ENCODE measurements around the gene DVL2.
A peak's percentile ranks its signal among the peaks of the same experiment; 100 is the strongest.
"Not testable (repeated sequence)": the region's sequence is repeated elsewhere in the genome, so short reads cannot be mapped to it uniquely, and the experiment has no call there.

The DVL2 gene

DNA sequence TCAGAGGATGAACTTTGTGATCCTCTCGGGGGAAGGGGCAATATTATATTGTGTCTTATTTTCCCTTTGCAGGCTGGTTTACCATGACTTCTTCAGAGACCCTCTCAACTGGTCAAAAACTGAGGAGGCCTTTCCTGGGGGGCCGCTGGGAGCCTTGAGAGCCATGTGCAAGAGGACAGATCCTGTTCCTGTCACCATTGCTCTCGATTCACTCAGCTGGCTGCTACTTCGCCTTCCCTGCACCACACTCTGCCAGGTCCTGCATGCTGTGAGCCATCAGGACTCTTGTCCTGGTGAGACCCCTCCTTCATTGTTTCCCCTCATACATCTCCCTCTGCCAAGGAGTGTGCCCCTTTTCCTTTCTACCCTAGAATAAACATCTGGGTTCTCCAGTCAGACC lies 20.2 kb upstream of the DVL2 start:
- DNase-seq = no peak

DNA sequence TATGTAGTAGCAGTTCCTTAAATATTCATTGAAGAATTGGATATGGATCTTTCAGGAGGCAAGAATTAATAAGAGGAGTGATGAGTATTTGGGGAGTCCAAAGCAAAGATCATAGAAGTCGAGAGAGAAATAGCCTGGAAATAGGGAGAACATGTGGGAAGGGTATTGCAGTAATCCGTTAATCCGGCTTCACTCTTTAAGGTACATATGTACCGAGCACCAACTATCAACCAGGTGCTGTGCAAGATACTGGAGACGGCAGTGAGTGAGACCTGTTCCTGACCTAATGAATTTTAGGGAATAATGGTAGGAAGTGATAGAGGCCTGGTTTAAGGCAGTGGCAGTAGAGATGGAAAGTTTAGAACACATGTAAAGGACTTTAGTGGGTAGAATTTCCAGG lies 18.8 kb upstream of the DVL2 start:
- DNase-seq = no peak

DNA sequence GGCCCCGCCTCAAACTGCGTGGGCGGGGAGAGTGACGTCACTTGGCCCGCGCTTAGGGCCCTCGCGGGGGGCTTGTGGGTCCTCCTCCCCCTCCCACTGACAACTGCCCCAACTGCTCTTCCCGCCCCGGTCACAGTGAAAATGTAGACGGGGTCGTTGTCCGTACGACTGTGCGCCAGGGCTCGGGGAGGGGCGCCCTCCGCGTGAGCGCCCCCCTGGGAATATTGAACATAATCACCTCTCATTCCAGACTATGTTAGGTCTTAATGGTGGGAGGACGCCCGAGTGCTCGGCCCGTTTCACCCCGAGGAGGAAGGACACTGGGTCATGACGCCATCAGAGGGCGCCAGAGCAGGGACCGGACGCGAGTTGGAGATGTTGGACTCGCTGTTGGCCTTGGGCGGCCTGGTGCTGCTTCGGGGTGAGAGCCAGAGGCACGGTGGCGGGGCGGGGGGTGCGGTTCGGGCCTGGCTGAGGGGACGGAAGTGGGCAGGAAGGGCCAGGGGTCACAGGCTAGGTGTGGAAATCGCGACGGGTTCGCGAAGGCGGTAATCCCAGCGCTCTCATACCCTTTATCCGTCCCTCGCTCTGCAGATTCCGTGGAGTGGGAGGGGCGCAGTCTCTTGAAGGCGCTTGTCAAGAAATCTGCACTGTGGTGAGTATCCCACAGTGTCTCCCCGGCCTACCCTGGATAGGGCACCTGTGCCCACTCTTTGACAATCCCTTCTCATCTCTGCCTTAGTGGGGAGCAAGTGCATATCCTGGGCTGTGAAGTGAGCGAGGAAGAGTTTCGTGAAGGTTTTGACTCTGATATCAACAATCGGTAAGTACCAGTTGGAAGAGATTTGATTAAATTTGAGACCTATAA lies 18.1 kb upstream of the DVL2 start, which contains the start of gene ELP5:
Gene ELP5, plus strand, starts transcription at position 40 of the 868 bp plus-strand sequence. Its CDS starts 336 bp downstream, at position 376.
- DNase-seq = peak; percentile 95

DNA sequence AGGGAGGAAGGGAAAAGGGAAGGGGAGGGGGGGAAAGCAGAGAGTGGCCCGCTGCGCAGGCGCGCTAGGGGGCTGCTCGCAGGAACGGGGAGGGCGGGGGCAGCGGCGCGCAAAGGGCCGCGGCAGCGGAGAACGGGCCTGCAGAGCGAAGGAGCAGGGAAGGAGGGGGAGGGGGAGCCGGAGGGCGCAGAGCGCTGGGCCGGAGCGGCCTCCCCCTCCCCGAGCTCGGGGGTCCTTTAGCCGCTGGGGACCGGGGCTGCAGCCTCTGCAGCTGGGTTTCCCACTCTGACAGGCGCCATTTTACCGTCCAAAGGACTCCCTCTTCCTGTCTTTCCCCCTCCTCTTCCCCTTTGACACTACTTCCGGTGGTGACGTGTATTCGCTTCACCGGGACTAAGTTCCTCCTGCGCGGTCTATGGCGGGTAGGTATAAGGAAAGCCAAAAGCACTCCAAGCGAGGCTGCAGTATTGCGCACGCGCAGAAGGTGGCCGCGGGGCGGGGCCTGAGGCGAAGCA lies 17.4 kb upstream of the DVL2 start, which contains the start of gene CTDNEP1:
Gene CTDNEP1, minus strand, starts transcription at position 74 of the 515 bp plus-strand sequence. CDS start 438 bp downstream, outside the sequence.
- peak; percentile 99 for DNase-seq

DNA sequence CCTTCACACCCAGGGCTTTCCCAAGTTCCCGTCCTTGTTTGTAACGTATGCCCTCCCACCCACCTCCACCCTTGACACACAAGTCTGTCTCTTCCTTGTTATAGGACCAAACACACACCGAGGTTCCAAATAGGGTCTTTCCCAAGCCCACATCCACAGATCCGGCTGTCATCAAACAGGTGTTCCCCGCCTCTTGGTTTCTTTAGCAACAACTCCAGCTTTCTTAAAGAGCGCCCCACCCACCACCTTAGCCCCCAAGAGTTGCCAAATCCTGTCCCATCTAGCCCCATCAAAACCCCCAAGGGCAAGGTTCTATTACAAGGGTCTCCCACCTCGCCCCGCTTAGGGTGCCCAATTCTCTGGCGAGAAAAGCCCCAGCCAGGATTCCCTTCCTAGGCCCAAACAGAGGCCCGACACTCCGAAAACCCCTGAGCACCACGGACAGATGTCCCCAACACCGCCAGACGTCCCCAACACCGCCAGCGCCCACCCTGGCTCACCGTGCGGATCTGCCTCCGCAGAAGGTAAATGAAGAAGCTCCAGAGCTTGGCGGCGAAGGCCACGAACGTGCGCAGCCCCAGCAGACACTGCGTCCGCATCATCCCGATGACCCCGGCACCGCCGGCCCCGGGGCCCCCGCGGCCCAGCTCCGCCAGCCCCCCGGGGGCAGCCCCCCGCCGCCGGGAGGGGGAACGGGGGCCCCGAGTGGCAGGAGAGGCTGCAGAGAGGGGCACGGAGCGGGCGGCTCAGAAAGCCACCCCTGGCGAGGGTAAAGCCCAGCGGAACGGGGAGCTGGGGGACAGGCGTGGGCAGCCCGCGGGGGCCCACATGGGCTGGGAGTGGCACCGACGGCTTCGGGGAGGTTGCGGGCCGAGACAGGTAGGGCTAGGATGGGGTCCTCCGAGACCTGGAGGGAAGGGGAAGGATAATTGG lies 16.6 kb upstream of the DVL2 start:
- no peak for DNase-seq

DNA sequence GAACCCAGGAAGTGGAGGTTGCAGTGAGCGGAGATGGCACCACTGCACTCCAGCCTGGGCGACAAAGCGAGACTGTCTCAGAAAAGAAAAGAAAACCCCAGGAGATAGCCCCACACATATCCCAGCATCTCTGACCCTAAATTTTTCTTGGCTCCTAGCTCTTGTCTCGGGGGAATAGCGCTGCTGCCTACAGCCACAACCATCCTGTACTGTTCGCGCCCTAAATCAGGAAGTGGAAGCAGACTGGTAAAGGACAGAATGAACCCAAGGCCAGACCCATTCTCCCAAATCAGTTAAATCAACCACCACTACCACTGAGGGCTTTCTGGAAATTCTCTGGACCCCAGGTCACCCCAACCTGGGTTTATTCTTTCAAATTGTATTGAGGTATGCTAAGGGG lies 15.5 kb upstream of the DVL2 start:
- DNase-seq = no peak

DNA sequence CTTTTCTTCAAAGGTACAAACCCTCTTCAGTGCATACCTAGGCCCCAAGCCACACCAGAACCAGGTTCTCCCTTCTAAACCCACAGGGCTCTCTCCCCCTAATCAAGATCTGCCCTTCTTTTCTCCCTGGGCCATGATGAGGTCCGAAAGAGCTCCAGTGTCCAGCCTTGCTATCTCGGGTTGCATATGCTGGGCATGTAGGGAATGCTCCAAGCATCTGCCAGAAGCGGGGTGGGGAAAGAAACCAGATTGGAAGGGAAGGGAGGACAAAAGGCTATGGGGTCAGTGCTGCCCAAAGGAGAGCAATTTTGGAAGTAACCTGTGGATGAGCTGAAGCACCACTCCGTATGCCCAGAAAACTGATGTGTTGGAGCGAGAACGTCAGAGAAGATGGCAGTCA lies 14.9 kb upstream of the DVL2 start:
- DNase-seq = no peak

DNA sequence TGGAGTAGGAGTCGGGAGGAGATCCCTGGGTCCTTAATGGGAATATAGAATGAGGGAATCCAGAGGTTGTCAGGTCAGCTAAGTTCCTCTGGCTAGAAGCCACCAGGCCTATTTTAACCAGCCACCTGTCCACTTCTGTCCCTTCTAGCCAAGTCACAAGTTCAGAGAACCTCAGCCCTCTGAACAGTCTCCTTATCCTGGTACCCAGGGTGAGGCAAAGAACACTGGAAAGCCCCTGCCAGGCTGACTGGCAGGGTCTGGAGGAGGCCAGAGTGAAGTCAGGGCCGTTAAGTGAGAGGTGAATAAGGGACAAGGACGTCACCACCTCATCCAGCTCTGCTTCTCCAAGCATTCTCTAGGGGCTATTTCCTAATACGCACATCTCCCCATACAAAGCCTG lies 14.5 kb upstream of the DVL2 start:
- DNase-seq = no peak

DNA sequence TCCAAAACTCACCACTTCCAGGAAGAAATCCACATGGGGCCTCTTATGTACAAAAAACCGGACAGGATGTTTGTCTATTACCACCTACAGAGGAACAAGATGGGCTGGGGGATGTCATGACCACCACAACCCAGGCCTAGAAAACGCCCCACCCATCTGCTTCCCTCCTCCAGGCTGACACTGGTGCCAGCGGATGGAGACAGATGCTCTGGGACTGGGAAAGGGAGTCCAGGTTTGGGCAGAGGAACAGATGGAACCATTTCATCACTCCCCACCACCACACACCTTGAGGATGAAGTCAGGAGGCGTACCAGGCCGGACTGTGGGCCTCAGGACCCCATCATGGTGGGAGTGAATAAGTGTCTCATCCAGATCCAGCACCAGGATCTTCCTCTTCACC lies 12.5 kb upstream of the DVL2 start:
- no peak for DNase-seq

DNA sequence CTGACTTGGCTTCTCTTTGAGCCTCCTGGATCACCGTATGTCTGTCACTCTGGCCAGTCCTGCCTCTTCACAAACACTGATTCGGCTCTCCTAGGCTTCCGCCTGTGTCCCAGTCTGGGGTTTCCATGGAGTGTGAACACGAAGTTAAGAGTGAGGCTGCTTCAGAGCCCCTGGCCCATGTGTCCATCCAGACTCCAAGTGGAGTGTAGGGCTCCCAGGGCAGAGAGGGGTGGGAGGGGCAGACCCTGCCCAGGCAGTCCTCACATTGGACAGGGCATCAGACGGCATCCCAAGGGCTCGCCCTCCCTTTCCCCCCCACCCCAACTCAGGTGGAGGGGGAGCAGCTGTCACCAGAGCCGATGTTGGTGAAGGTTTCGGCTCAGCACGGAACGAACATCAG lies 9.5 kb upstream of the DVL2 start:
- DNase-seq = not testable (repeated sequence)

DNA sequence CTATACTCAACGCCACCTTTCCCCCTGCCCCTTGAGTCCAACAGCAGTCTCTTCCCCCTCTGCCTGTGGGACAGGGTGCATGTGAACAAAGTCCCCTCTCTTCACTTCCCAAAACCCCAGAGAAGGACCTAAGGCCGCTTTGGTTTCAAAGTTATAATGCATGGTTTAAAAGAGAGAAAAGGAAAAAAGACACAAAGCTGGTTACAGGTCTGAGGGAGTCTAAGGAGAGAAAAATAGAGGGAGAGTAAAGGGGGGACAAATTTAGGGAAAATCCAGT lies 9.1 kb upstream of the DVL2 start:
- no peak for DNase-seq

DNA sequence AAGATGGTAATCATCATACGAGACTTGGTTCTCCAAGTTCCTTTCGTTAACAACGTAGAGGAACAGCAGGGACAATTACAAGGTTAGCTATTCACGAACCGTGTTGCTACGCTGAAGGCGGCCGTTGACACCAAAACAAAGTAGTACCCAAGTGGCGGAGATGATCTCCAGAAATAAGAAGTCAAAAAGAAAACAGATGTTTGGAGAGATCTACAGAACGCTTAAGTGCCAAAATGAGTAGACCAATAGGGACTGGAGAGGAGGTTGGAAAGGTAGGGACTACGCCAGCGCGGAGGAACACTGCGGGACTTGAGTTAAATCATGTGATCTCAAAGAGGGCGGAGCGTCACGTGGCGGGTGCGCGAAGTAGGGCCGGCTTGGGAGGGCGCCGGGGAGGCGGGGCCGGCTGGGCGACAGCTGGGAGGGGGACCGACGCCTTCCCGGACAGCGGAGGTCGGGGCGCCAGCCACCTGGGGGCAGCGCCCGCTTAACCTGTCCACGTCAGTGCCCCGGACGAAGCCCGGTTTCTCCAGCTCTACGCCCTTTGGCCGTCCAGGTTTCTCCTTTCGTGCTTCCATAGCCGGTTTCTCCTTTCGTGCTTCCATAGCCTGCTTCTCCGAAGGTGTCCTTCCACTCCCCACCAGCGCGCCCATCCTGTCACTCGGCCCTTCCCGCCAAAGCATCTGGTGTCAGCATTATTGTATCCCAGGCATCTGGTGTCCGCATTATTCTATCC lies 8.6 kb upstream of the DVL2 start:
- peak; percentile 97 for DNase-seq

DNA sequence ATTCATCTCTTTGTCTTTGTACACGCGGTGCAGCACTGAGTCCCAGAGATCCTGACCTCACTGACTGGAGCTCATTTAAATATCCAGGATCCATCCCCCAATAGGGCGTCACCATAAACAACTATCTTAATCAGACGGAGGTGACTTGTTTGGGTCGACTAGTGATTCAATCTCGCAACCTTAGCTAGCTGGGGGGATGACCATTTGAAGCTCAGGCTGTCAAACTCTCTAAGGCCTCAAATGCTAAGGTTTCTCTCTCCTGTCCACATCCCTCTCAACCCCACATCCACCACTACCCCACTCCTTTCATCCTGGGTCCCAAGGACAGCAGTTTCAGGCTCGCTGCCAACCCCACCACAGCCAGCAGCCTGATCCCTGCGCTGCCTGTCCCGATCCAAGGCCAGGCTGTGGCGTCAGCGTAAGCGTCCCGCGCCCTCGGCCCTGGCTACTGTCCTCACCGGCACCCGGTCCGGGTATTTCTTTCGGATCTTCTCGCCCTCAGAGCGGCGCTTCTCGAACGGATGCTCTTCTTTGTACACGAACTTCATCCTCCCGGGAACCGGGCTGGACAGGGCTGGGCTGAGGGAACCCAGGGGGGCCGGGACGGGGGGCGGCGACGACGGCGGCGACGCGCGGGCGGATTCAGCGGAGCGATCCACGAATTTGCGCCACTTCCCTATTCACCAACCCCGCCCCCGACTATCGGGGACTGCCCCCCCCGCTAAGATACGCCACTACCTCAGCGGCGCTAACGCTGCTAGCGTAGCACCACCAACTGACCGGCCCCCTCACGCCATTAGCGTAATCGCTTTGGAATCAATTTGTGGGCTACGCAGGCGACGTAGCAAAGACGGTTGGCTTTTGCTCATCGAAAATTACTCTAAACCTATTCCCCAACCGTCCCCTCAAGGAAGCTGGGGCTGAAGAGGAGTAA lies 7.7 kb upstream of the DVL2 start, which contains the start of gene GABARAP:
Gene GABARAP, minus strand, starts transcription at position 667 of the 934 bp plus-strand sequence. Its CDS starts 119 bp downstream, at position 548.
- peak; percentile 94 for DNase-seq

DNA sequence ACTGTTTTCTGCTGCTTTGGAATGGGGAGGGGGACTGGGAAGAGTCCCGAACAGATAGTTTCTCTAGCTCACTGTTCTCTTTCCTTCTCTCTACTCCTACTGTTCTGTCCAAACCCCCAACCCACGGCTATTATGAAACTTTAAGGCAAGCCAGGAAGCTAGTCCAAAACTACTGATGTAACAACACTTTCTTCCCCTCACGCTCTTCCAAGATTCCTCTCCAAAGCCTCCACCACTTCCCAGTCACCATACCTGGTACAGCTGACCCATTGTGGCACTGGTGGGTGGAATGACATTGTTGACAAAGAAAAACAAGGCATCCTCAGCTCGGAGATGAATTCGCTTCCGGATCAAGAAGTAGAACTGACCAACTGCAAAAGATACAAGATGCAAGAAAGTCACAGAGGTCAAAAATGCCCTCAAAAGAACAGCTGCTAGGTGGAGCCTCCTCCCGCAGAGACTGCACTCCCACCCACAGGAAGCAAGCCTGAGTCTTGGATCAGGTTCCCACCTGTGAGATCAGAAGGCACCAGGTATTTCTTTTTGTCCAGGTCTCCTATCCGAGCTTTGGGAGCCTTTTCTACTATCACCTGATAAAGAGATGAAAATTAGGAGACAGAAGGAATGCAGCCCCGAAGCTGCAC lies 6.9 kb upstream of the DVL2 start:
- DNase-seq = no peak

DNA sequence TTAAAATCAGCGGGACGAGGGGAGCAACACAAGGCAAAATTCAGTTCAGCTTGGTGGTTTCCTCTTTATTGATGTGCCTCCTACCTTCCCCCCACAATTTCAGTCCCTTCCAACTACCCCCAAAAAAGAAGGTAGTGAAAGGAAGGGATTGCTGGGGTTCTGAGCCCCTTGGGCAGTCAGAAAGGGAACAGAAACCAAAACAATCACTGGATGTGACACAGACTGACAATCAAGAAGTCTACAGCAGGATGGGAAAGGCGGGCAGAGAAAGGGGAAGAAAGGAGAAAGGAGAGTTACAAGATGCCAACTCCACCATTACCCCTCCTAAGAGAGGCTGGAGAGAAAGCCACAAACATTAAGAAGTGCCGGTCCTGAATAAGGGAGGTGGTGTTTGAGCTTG lies 6.1 kb upstream of the DVL2 start:
- no peak for DNase-seq

DNA sequence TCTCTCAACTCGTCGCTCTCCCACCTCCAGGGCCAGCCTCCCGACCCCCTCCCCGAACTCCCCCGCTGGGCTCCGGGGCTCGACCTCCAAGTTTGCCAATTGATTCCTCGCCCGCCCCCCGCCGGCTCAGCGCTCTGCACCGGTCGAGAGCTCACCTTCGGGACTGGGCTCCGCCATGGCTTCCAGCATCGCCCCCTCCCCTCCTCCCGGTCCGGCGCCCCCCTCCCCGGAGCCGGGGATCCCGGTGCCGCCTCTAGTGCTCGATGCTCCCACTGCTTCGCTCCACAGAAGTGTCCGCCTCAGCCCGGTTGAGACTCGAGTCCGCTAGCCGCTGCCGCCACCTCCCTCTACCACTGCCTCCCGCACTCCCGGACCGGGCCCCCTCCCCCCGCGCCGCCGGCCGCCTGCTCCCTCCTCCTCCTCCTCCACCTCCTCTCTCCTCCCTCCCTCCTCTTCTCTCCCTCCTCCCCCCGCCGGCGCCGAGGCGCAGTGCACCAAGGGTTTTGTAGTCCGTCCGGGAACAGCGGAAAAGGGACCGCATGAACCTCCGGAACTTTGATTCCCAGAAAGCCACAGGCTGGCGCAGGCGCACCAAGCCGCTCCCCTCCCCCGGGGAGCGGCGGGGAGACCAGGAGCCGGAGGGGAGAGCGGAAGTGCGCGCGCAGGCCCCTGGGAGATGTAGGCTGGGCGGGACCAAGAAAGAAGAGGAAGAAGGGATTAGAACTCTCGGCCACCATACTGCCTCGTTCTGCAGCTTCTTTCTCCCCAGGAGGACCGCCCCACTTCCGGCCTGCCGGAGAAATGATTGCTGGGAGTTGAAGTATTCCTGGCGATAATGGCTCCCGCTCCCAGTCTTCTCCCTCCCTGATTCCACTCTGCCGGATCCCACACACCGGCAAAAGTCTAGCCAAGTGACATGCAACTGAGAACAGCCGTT lies 5.0 kb upstream of the DVL2 start, which contains the start of gene PHF23:
Gene PHF23, minus strand, starts transcription at position 367 of the 937 bp plus-strand sequence. Its CDS starts 178 bp downstream, at position 189.
- peak; percentile 100 for DNase-seq

DNA sequence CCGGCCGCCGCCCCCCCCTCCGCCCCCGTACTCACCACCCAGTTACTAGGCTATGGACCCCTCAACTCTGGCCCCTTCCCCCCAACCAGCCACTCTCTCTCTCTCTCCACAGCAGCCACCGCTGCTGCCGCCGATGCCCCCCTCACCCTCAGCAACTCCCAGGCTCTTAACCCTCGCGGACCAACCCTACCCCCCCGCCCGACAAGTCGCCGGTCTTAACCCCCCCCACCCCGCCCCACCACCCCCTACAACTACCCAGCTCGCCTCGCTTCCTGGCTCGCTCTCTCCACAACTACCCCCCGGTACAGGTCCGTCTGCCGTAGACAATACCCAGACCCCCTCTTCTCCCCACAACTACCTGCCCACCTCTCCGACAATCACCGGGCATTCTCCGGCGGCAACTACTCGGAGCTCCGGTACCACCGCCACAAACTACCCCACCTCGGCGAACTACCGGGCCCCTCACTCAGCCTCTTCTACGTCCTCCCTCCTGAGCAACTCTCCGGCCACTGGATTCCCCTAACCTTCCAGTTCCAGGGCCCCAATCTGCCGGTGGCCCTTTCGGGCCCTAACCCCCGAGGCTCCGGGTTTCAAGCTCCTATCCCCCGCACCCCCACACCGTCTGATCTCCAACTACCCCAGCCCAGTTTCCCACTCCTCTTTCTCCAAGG lies 4.2 kb upstream of the DVL2 start:
- peak; percentile 16 for DNase-seq

DNA sequence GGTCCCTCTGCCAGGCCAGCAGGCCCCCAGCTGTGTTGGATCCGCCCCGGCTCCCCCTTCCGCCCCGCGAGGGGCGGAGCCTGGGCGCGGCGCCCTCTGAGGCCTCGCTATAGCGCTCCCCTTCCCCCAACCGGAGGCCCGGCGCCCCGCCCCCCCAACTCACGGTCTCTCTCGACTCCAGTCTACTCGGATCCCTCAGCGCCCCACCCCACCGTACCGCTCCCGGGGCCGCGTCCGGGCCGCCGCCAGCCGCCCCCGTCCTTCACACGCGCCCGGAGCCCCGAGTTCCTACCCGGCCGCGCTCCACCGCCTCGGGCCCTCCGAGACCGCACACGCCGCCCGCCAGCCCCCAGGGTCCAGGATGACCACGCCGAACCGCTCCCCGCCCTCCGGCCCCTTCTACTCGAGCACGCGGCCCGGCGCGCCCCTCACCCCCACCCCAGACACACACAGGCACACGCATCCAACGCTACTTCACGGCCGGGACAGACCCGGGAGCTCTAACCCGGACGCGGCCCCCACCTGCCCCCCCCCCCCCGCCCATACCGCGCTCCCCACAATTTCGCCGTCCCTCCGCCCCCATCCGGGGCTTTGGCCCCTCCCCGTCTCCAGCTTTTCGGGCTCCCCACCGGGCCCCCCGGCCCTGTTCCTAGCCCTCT lies 3.6 kb upstream of the DVL2 start:
- DNase-seq = peak; percentile 54

All from NCI-H1105 (cell line).